PC-3 (cell line): ENCODE measurements around the gene TAL2. TPM values are rescaled to one million over a fixed set of nuclear protein-coding genes. Genes with fewer than 3 reads are reported as not detected.

Source experiments
- ATAC-seq: fragments of 200-7000 bp; cut with Tn5 transposase; 2 replicates; pipeline ENCODE4 v1.9.1; 2020; ENCODE audit warnings: mild to moderate bottlenecking, moderate library complexity
- BruUV-seq: library from RNA; stranded (reverse); fragments of 400-500 nt; replicated peaks from 2 replicates; lab custom pipeline; 2021; lab: Mats Ljungman, UMichigan
- CTCF ChIA-PET: fragments of 300-600 bp; sonication (Branson Sonifier 250); formaldehyde crosslinking; loops from one replicate; lab custom pipeline; 2022; ENCODE audit warnings: antibody characterized with exemption; lab: Charles Lee
- POLR2A ChIA-PET: fragments of 300-600 bp; sonication (Branson Sonifier 250); formaldehyde crosslinking; loops from one replicate; lab custom pipeline; 2022; ENCODE audit warnings: antibody characterized with exemption; ENCODE audit not compliant: unreplicated experiment; lab: Charles Lee
- DNase-seq: peaks from one replicate; pipeline ENCODE4 v3.0.0-alpha.2; 2015
- H2AFZ ChIP-seq: fragments of 300-600 bp; sonication (generic); 2 replicates; pipeline ENCODE4 v1.6.0; 2016; ENCODE audit warnings: antibody characterized with exemption, low read length
- H3F3A ChIP-seq: fragments of 300-600 bp; sonication (generic); one replicate; pipeline ENCODE4 v1.6.0; 2017; ENCODE audit warnings: antibody characterized with exemption, low read length, control low read depth, mild to moderate bottlenecking; ENCODE audit not compliant: unreplicated experiment
- H3K27ac ChIP-seq: fragments of 300-600 bp; sonication (generic); 2 replicates; pipeline ENCODE4 v1.5.1; 2016; ENCODE audit warnings: mild to moderate bottlenecking, low read length
- H3K27me3 ChIP-seq: fragments of 300-600 bp; sonication (generic); 2 replicates; pipeline ENCODE4 v1.6.1; 2016; ENCODE audit warnings: low read length, mixed read lengths
- H3K36me3 ChIP-seq: fragments of 300-600 bp; sonication (generic); 2 replicates; pipeline ENCODE4 v1.6.1; 2016; ENCODE audit warnings: low read depth, mixed run types, low read length, mixed read lengths
- H3K4me1 ChIP-seq: fragments of 300-600 bp; sonication (generic); 2 replicates; pipeline ENCODE4 v1.5.1; 2016; ENCODE audit warnings: low read length; ENCODE audit not compliant: insufficient read depth
- H3K4me2 ChIP-seq: fragments of 300-600 bp; sonication (generic); 2 replicates; pipeline ENCODE4 v1.6.0; 2016; ENCODE audit warnings: low read length
- H3K4me3 ChIP-seq: fragments of 300-600 bp; sonication (generic); 2 replicates; pipeline ENCODE4 v1.5.1; 2016; ENCODE audit warnings: mild to moderate bottlenecking, low read length, mixed read lengths
- H3K79me2 ChIP-seq: fragments of 300-600 bp; sonication (generic); 2 replicates; pipeline ENCODE4 v1.6.1; 2017; ENCODE audit warnings: low read length, mixed read lengths
- H3K9ac ChIP-seq: fragments of 300-600 bp; sonication (generic); 2 replicates; pipeline ENCODE4 v1.6.0; 2016; ENCODE audit warnings: mild to moderate bottlenecking, low read length
- H3K9me2 ChIP-seq: fragments of 300-600 bp; sonication (generic); replicated peaks from 2 replicates; pipeline ENCODE4 v1.6.1; 2016; ENCODE audit warnings: mixed run types, low read length, mixed read lengths
- H3K9me3 ChIP-seq: fragments of 300-600 bp; sonication (generic); 2 replicates; pipeline ENCODE4 v1.6.1; 2016; ENCODE audit warnings: low read length, mixed read lengths
- H4K20me1 ChIP-seq: fragments of 300-600 bp; sonication (generic); 2 replicates; pipeline ENCODE4 v1.6.1; 2016; ENCODE audit warnings: low read length, mixed read lengths
- EZH2 ChIP-seq: fragments of 300-600 bp; sonication (generic); IDR thresholded peaks from one replicate; pipeline ENCODE4 v1.6.1; 2017; ENCODE audit warnings: antibody characterized with exemption, mild to moderate bottlenecking, low read length; ENCODE audit not compliant: unreplicated experiment
- EZH2phosphoT487 ChIP-seq: fragments of 300-600 bp; sonication (generic); IDR thresholded peaks from 2 replicates; pipeline ENCODE4 v1.6.1; 2018; ENCODE audit warnings: mild to moderate bottlenecking, antibody characterized with exemption, low read length, borderline replicate concordance
- intact Hi-C: fragments of 100-400 bp; cut with micrococcal nuclease; formaldehyde crosslinking; loops from 2 replicates; pipeline ENCODE4 v1.9.0; 2023
- total RNA-seq: library from RNA; depleted of rRNA; stranded (reverse); fragments of >200 nt; gene quantifications from 2 replicates; pipeline ENCODE4 v1.2.3, GENCODE V29; 2014
- TF ChIP-seq, protein P1 (sequence below): fragments of 300-600 bp; sonication (generic); conservative IDR thresholded peaks from 2 replicates; pipeline ENCODE4 v1.5.1; 2017; ENCODE audit warnings: antibody characterized with exemption, low read depth, mild to moderate bottlenecking, low read length

The TAL2 gene
- total RNA-seq, 1 experiment from 2014 or later = not detected

DNA sequence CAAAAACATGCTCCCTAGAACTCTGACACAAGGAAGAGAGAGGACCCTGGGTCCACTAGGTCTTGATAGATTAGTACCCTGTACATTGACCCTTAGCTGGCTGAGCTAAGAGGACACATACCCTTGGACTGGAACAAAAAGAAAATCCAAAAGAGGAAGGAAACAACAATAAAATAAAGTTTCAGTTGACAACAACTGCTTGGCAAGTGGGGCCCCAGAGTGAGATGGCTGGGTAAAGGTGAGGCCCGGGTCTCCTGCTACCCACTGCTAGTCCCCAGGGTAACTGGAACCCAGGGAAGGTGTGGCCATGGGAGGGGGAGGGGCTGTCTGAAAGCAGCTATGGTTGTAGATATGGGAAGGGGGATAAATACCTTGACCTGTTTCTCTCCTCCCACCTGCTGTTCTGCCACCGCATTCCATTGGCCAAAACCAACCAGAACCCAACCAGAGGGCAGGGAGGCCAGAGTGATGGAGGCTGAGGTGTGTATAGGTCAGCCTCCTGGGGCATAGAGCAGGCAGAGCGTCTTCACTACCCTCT is 11.7 kb downstream of the TAL2 start:
- ATAC-seq (no peak), DNase-seq (no peak)
- Histone ChIP-seq H3K9ac (no peak overlapping the region), H4K20me1 (no peaks in the 10 kb centered on the region), H3K9me3 (no peaks in the 10 kb centered on the region), H3K4me1 (no peaks in the 10 kb centered on the region), H2AFZ (no peak overlapping the region), H3K4me3 (no peak overlapping the region), H3K79me2 (no peaks in the 10 kb centered on the region), H3K27me3 (no peaks in the 10 kb centered on the region), H3F3A (no peaks in the 10 kb centered on the region), H3K4me2 (no peak overlapping the region), H3K36me3 (no peaks in the 10 kb centered on the region), H3K27ac (no peak overlapping the region), H3K9me2 (no peaks in the 10 kb centered on the region)
- no peak for TF ChIP-seq EZH2
- no peak for TF ChIP-seq EZH2phosphoT487
- TF ChIP-seq, protein P1, sequence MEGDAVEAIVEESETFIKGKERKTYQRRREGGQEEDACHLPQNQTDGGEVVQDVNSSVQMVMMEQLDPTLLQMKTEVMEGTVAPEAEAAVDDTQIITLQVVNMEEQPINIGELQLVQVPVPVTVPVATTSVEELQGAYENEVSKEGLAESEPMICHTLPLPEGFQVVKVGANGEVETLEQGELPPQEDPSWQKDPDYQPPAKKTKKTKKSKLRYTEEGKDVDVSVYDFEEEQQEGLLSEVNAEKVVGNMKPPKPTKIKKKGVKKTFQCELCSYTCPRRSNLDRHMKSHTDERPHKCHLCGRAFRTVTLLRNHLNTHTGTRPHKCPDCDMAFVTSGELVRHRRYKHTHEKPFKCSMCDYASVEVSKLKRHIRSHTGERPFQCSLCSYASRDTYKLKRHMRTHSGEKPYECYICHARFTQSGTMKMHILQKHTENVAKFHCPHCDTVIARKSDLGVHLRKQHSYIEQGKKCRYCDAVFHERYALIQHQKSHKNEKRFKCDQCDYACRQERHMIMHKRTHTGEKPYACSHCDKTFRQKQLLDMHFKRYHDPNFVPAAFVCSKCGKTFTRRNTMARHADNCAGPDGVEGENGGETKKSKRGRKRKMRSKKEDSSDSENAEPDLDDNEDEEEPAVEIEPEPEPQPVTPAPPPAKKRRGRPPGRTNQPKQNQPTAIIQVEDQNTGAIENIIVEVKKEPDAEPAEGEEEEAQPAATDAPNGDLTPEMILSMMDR = no peak
- POLR2A ChIA-PET = no interaction called here
- no TSS peak for BruUV-seq
- intact Hi-C loops = no loop called here
- CTCF ChIA-PET = no interaction called here

DNA sequence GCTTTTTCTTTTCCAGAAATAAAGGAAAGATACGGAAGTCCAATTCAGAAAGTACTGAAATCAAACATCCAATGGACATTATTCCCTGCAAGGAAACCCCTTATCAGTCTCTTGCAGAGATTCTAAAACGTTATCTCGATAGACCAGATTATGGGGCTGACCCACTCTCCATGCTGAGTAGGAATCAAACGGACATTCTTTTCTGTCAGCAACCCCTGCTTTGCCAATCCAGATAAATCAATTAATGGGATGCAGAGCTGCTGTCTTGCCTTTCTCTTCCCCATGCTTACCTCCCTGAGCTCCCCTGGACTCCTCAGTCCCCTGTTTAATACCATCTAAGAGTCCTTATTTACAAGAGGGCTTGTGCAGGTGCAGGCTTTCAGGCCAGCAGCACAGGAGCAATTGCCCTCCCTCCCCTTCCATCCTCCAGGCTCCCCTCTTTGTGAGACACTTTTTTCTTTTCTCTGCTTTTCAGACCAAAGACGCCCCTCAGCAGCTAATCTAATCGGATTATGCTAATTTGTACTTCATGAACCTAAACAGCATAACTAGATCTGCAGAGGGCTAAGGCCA is 14.2 kb downstream of the TAL2 start:
- Histone ChIP-seq H2AFZ (no peak overlapping the region), H3K36me3 (no peaks in the 10 kb centered on the region), H3K27me3 (no peaks in the 10 kb centered on the region), H3K79me2 (no peaks in the 10 kb centered on the region), H3K9me3 (no peaks in the 10 kb centered on the region), H3F3A (no peaks in the 10 kb centered on the region), H3K4me1 (no peaks in the 10 kb centered on the region), H3K4me3 (no peak overlapping the region), H3K4me2 (no peak overlapping the region), H4K20me1 (no peaks in the 10 kb centered on the region), H3K9ac (no peak overlapping the region), H3K27ac (no peak overlapping the region), H3K9me2 (no peaks in the 10 kb centered on the region)
- intact Hi-C loops = no loop called here
- DNase-seq = no peak
- TF ChIP-seq, protein P1 = no peak
- no TSS peak for BruUV-seq
- ChIA-PET CTCF (no interaction called here), POLR2A (no interaction called here)
- ATAC-seq = no peak

DNA sequence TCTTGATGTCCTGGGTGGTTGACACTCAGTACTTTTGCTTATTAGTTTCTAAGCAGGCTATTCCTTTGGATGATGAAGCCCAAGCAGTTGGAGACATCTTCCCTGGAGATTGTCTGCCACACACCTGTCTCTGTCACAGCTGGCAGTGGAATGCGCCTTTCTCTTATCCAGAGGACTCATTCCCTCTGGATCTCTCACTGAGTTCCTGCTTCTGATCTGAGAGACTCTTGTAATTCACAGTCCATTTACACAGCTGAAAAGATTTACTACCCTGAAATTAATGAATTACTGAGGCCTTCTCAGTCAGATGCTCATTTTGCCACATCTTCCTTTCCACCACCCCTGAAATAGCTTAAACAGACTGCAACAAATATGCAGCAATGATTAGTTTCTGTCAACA is 15.9 kb downstream of the TAL2 start:
- BruUV-seq = no TSS peak
- no peak for TF ChIP-seq EZH2
- no peak for TF ChIP-seq EZH2phosphoT487
- TF ChIP-seq, protein P1 = no peak
- H3K4me1 ChIP-seq = no peaks in the 10 kb centered on the region
- no peak overlapping the region for H3K9ac ChIP-seq
- H2AFZ ChIP-seq = no peak overlapping the region
- intact Hi-C loops = no loop called here
- no peak overlapping the region for H3K27ac ChIP-seq
- ATAC-seq (no peak), DNase-seq (no peak)
- no peaks in the 10 kb centered on the region for H3K79me2 ChIP-seq
- H3F3A ChIP-seq = no peaks in the 10 kb centered on the region
- no peak overlapping the region for H3K4me3 ChIP-seq
- H3K9me2 ChIP-seq = no peaks in the 10 kb centered on the region
- H3K27me3 ChIP-seq = no peaks in the 10 kb centered on the region
- ChIA-PET POLR2A (interaction anchor here (0.6 kb wide), 1 partner anchor 1015 kb away, joined by 3 read pairs; no protein-coding TSS in a partner anchor), CTCF (no interaction called here)
- H3K9me3 ChIP-seq = no peaks in the 10 kb centered on the region
- no peaks in the 10 kb centered on the region for H4K20me1 ChIP-seq
- no peaks in the 10 kb centered on the region for H3K36me3 ChIP-seq
- no peak overlapping the region for H3K4me2 ChIP-seq
